Spleen (tissue), 11 donors: ENCODE measurements around the gene GABBR2. TPM values are rescaled to one million over a fixed set of nuclear protein-coding genes. Genes with fewer than 3 reads are reported as not detected.

Experiments used
- DNase-seq: peaks from one replicate; pipeline ENCODE4 v3.0.0-alpha.2; 2020
- H3K27ac ChIP-seq, 8 donors: fragments of 200-600 bp; sonication (generic) in 7 of 8; 1 replicate in 4 of 8; 2 replicates in 4 of 8; pipeline versions ENCODE4 v1.5.0 to v1.8.0; 2016 to 2021; ENCODE audit warnings: inconsistent platforms in 4 of 8, mild to moderate bottlenecking in 4 of 8, moderate library complexity in 1 of 8
- H3K27me3 ChIP-seq, 7 donors: fragments of 200-600 bp; sonication (generic) in 6 of 7; replicated peaks in 1 of 7; 1 replicate in 4 of 7; 2 replicates in 3 of 7; pipeline versions ENCODE4 v1.5.0 to v1.8.0; 2016 to 2021; ENCODE audit warnings: inconsistent platforms in 3 of 7, mild to moderate bottlenecking in 1 of 7
- H3K36me3 ChIP-seq, 6 donors: fragments of 200-600 bp; sonication (generic) in 5 of 6; 1 replicate in 4 of 6; 2 replicates in 2 of 6; pipeline versions ENCODE4 v1.5.0 to v1.8.0; 2016 to 2021; ENCODE audit warnings: inconsistent platforms in 2 of 6
- H3K4me1 ChIP-seq, 6 donors: fragments of 200-600 bp; sonication (generic) in 5 of 6; 1 replicate in 3 of 6; 2 replicates in 3 of 6; pipeline versions ENCODE4 v1.5.0 to v1.8.0; 2016 to 2021; ENCODE audit warnings: inconsistent platforms in 3 of 6
- H3K4me3 ChIP-seq, 8 donors: fragments of 200-600 bp; sonication (generic) in 7 of 8; 1 replicate in 4 of 8; 2 replicates in 4 of 8; pipeline versions ENCODE4 v1.5.0 to v1.8.0; 2016 to 2021; ENCODE audit warnings: inconsistent platforms in 4 of 8, mild to moderate bottlenecking in 4 of 8, moderate library complexity in 2 of 8
- H3K9me3 ChIP-seq, 8 donors: fragments of 200-600 bp; sonication (generic) in 7 of 8; 1 replicate in 4 of 8; 2 replicates in 4 of 8; pipeline versions ENCODE4 v1.5.0 to v1.8.0; 2016 to 2021; ENCODE audit warnings: inconsistent platforms in 4 of 8
- CTCF ChIP-seq, 11 experiments: fragments of 200-600 bp in 7 of 11; fragments of 450-650 bp in 4 of 11; sonication (generic) in 4 of 11; IDR thresholded peaks in 8 of 11; conservative IDR thresholded peaks in 3 of 11; 1 replicate in 7 of 11; 2 replicates in 4 of 11; pipeline versions ENCODE4 v1.4.0 to v1.8.0; 2016 to 2021; ENCODE audit warnings: antibody characterized with exemption in 11 of 11, inconsistent platforms in 4 of 11, mild to moderate bottlenecking in 1 of 11
- POLR2A ChIP-seq, 3 donors: fragments of 450-650 bp; IDR thresholded peaks; one replicate each; pipeline ENCODE4 v1.5.1; 2017; ENCODE audit warnings: antibody characterized with exemption in 3 of 3, mild to moderate bottlenecking in 1 of 3
- POLR2AphosphoS5 ChIP-seq, 3 donors: sonication (generic); formaldehyde crosslinking; IDR thresholded peaks; one replicate each; pipeline ENCODE4 v1.5.1; 2017; ENCODE audit warnings: antibody characterized with exemption in 3 of 3
- WGBS, 5 donors: extraction: QIAGEN DNeasy Blood & Tissue Kit in 3 of 5; methylation state at CpG; one replicate each; pipeline versions ENCODE4 v1.1.5 to v1.1.7; 2013 to 2018; 5-methylcytosine and 5-hydroxymethylcytosine counted together
- intact Hi-C: fragments of 100-400 bp; cut with DNase I; formaldehyde crosslinking; loops from one replicate; pipeline ENCODE4 v1.15.0; 2023; ENCODE audit warnings: low total_unique reads
- polyA plus RNA-seq, 3 donors: library from polyadenylated mRNA; stranded (reverse); fragments of 200-250 nt; gene quantifications; one replicate each; pipeline ENCODE4 v1.2.1, GENCODE V29; 2013
- total RNA-seq, 7 donors: library from RNA; depleted of rRNA in 3 of 7; stranded (reverse); fragments of >200 nt in 3 of 7; fragmentation: NEBNext Ultra II Directional in 4 of 7; extraction: Animal tissue kit (Norgen Biotek cat#: 25700) in 4 of 7; gene quantifications; one replicate each; pipeline versions ENCODE4 v1.1.0 to v1.2.1, GENCODE V29; 2016 to 2021
- donor health status: healthy with polysubstance abuse.
- donor health status: DM: no; HTN: no; CAD: no; lungs with moderate emphysema.
- donor health status: DM: no; HTN: no; CAD: no.
- donor health status: Bipolar disorder and iron deficiency.
- donor health status: healthy.
- donor health status: DM: no; HTN: no; CAD: no.
- donor health status: DM: yes; HTN: yes; CAD: no.

Gene GABBR2
- total and polyA plus RNA-seq, 10 donors, result 0.03 to 0.32 (median 0.07) TPM; not detected in 7

GRCh38 chr9:98442114-98442513, 266.6 kb downstream of the GABBR2 start:
- TF ChIP-seq POLR2AphosphoS5 (IDR thresholded peaks at IDR 0.05), result no peak
- no peak for TF ChIP-seq POLR2A (IDR thresholded peaks at IDR 0.05)
- no peak for TF ChIP-seq CTCF (IDR thresholded peaks at IDR 0.05 in 8 of 11, conservative IDR thresholded peaks at IDR 0.05 in 3 of 11)
- WGBS, 5 donors, result 53 to 61% (median 58%) methylated on average over 3 of the region's 3 CpGs
- Histone ChIP-seq H3K27ac (no peak overlapping the region), H3K36me3 (no peaks in the 10 kb centered on the region), H3K4me1 (no peaks in the 10 kb centered on the region), H3K4me3 (no peak overlapping the region), H3K9me3 (no peaks in the 10 kb centered on the region), H3K27me3 (peaks cover 0 to 36% (median 0%) of the 10 kb centered on the region in 7 donors)
- DNase-seq, result no peak
- intact Hi-C loops, result no loop called here

GRCh38 chr9:98438666-98439065, 270.1 kb downstream of the GABBR2 start:
- no peak overlapping the region for H3K4me3 ChIP-seq
- 62 to 83% (median 75%) methylated on average over 3 of the region's 3 CpGs for WGBS, 5 donors

GRCh38 chr9:98437458-98438034, 271.2 kb downstream of the GABBR2 start:
- Histone ChIP-seq H3K36me3 (no peaks in the 10 kb centered on the region), H3K9me3 (no peaks in the 10 kb centered on the region), H3K4me3 (no peak overlapping the region), H3K27ac (no peak overlapping the region), H3K27me3 (peaks cover 0 to 17% (median 0%) of the 10 kb centered on the region in 7 donors), H3K4me1 (no peaks in the 10 kb centered on the region)
- intact Hi-C loops, result no loop called here
- 86 to 96% (median 89%) methylated on average over 4 of the region's 4 CpGs for WGBS, 5 donors
- no peak for DNase-seq
- TF ChIP-seq POLR2AphosphoS5 (IDR thresholded peaks at IDR 0.05), result no peak
- TF ChIP-seq POLR2A (IDR thresholded peaks at IDR 0.05), result no peak
- no peak for TF ChIP-seq CTCF (IDR thresholded peaks at IDR 0.05 in 8 of 11, conservative IDR thresholded peaks at IDR 0.05 in 3 of 11)

More at GRCh38 chr9:98438666-98439065, 270.1 kb downstream of the GABBR2 start:
- no peaks in the 10 kb centered on the region for H3K4me1 ChIP-seq
- H3K36me3 ChIP-seq, result no peaks in the 10 kb centered on the region
- TF ChIP-seq POLR2AphosphoS5 (IDR thresholded peaks at IDR 0.05), result no peak
- TF ChIP-seq CTCF (IDR thresholded peaks at IDR 0.05 in 8 of 11, conservative IDR thresholded peaks at IDR 0.05 in 3 of 11), result no peak
- no peak for TF ChIP-seq POLR2A (IDR thresholded peaks at IDR 0.05)
- peaks cover 0 to 26% (median 0%) of the 10 kb centered on the region in 7 donors for H3K27me3 ChIP-seq
- DNase-seq, result no peak
- no peaks in the 10 kb centered on the region for H3K9me3 ChIP-seq
- H3K27ac ChIP-seq, result no peak overlapping the region
- intact Hi-C loops, result no loop called here

GRCh38 chr9:98432960-98433359, 275.8 kb downstream of the GABBR2 start:
- WGBS, 5 donors, result 75 to 98% (median 92%) methylated on average over 4 of the region's 4 CpGs

More at GRCh38 chr9:98432960-98433359, 275.8 kb downstream of the GABBR2 start:
- H3K27ac ChIP-seq, result no peak overlapping the region
- no peaks in the 10 kb centered on the region for H3K36me3 ChIP-seq
- no peaks in the 10 kb centered on the region for H3K27me3 ChIP-seq
- TF ChIP-seq POLR2A (IDR thresholded peaks at IDR 0.05) (no peak), POLR2AphosphoS5 (IDR thresholded peaks at IDR 0.05) (no peak), CTCF (IDR thresholded peaks at IDR 0.05 in 8 of 11, conservative IDR thresholded peaks at IDR 0.05 in 3 of 11) (no peak)
- no peak for DNase-seq
- no peak overlapping the region for H3K4me3 ChIP-seq
- H3K4me1 ChIP-seq, result no peaks in the 10 kb centered on the region
- intact Hi-C loops, result no loop called here
- no peaks in the 10 kb centered on the region for H3K9me3 ChIP-seq
